ENCODE measurements around the gene COL23A1.
"Not testable (repeated sequence)": the region's sequence is repeated elsewhere in the genome, so short reads cannot be mapped to it uniquely, and the experiment has no call there.

COL23A1 gene

DNA sequence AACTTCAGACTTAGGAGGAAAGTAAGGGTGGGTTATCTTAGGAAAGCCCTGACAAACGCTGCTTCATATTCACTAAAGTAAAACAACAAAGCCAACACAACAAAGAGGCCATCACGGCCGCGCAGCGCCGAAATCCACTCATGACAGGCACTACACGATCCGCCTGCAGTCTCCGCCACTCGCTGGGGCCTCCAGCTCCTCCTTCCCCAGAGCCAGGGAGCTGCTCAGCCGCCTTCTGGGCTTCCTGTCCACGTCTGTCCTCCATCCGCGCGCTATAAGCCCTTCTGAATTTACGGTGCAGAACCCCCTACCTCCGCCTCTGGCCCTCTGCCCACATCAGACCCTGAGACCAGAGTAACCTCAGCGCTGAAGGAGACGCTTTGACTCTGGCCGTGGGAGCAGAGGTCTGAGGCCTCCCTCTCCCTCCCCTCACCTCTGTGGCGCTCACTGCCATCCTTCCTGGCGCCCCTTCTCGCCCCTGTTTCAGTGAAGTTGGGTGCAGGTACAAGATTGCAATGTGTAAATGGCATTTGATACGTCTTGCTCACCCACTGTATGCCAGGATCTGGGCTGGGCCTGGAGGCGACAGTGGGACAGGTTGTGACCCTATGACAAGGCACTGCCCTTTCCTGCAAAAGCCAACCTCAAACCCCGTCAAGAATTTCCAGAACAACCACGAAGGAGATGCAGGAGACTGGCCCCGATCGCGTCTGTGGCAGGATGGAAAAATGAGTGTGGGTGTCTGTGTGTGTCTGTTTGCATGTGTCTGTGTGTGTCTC lies 282.7 kb downstream of the COL23A1 start:
- DNase-seq (ENCODE audit: low read depth) = no peak
- TF ChIP-seq CTCF (IDR thresholded peaks at IDR 0.05; ENCODE audit: insufficient read depth, low read depth, low read length, missing control alignments) = no peak
- no peak overlapping the region for H3K4me3 ChIP-seq (ENCODE audit: low read length)

GRCh38 chr5:178306430-178307225 lies 283.6 kb downstream of the COL23A1 start:
- DNase-seq (ENCODE audit: low read depth) = no peak
- no peak for TF ChIP-seq CTCF (IDR thresholded peaks at IDR 0.05; ENCODE audit: insufficient read depth, low read depth, low read length, missing control alignments)
- H3K4me3 ChIP-seq (ENCODE audit: low read length) = no peak overlapping the region

GRCh38 chr5:178305801-178306200 lies 284.4 kb downstream of the COL23A1 start:
- TF ChIP-seq CTCF (IDR thresholded peaks at IDR 0.05; ENCODE audit: insufficient read depth, low read depth, low read length, missing control alignments) = no peak
- no peak overlapping the region for H3K4me3 ChIP-seq (ENCODE audit: low read length)
- no peak for DNase-seq (ENCODE audit: low read depth)

DNA sequence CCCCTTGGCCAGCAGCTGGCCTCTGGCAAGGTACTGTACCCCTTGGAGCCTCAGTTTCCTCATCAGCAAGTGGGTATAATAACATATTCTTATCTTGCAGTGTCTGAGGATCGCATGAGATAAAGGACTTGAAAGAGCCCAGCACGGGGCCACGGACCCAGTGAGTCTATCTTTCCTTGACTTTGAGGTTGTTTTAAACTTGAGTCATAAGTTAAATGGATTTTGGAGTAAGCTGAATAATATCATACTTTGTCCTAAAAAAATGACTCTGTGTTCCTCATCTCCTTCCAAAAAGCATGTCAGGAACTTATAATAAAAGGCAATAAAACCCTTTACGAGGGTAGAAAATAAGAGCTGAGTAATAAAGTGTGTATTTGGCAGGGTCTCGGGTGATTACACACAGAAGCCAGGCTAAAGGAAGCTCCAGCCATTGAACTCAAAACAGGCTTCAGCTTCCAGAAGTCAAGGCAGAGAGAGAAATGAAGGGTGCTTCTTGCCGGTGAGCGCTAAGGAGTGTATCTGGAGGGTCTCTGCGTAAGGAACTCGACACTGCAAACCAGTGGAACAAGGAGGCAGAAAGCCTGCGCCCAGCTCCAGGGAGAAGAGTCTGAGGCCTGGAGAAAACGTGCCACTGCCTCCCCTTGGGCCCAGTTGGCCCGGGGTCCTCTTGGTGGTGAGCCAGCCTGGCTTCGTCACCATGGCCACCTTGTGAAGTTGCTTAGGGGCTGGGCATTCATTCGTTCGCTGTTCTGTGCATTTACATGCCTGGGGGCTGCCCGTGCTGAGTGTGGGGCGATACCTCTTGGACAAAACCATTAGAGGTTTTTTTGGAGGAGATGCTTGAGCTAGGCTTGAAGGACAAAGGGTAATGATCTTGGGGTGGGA lies 285.2 kb downstream of the COL23A1 start:
- no peak for DNase-seq (ENCODE audit: low read depth)
- TF ChIP-seq CTCF (IDR thresholded peaks at IDR 0.05; ENCODE audit: insufficient read depth, low read depth, low read length, missing control alignments) = no peak
- no peak overlapping the region for H3K4me3 ChIP-seq (ENCODE audit: low read length)

DNA sequence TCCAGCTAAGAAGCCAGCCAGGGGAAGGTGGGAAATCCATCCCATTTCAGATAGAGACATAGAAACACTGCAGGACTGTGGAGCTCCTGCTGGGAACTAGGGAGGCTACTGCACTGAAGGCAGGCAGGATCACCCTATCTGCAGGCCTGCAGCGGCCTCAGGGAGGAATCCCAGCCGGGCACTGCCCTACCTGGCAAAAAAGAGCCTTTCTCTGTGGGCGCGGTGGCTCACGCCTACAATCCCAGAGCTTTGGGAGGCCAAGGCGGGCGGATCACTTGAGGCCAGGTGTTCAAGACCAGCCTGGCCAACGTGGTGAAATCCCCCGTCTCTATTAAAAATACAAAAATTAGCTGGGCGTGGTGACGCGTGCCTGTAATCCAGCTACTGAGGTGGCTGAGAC lies 286.2 kb downstream of the COL23A1 start:
- no peak for DNase-seq (ENCODE audit: low read depth)
- TF ChIP-seq CTCF (IDR thresholded peaks at IDR 0.05; ENCODE audit: insufficient read depth, low read depth, low read length, missing control alignments) = no peak
- no peak overlapping the region for H3K4me3 ChIP-seq (ENCODE audit: low read length)

DNA sequence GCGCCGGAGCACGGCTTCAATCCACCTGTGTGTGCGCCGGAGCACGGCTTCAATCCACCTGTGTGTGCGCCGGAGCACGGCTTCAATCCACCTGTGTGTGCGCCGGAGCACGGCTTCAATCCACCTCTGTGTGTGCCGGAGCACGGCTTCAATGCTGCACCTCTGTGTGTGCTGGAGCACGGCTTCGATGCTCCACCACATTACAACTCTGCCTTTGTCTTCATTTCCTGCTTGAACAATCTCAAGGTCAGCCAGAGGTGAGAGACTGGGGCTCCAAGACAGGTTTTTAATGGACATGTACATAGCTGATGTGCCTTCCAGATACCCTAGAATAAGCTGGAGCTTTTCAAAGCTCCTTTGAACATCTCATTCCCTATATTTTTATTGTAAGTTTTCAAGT lies 287.9 kb downstream of the COL23A1 start:
- H3K4me3 ChIP-seq (ENCODE audit: low read length); DNase-seq (ENCODE audit: low read depth): not testable (repeated sequence)

- H3K4me3 ChIP-seq (ENCODE audit: low read length) = no peak overlapping the region
- DNase-seq (ENCODE audit: low read depth) = no peak
- TF ChIP-seq CTCF (IDR thresholded peaks at IDR 0.05; ENCODE audit: insufficient read depth, low read depth, low read length, missing control alignments) = no peak
Observed at GRCh38 chr5:178301641-178302040, 288.6 kb downstream of the COL23A1 start.

All from epithelial cell of esophagus (primary cell).